Keratinocyte (primary cell): ENCODE results near the gene UMODL1. TPM values are rescaled to one million over a fixed set of nuclear protein-coding genes. Genes with fewer than 3 reads are reported as not detected.

Source experiments
- DNase-seq: peaks from one replicate; pipeline ENCODE4 v3.0.0-alpha.2; 2011; ENCODE audit warnings: low read depth, missing footprints, low spot score
- FAIRE-seq: peaks from 2 replicates; lab custom pipeline; 2011; peaks lifted over from hg19 to GRCh38; lab: Jason Lieb, UNC
- H2AFZ ChIP-seq: 2 replicates; pipeline ENCODE4 v1.6.0; 2012; ENCODE audit warnings: low read length, control low read depth, inconsistent platforms; ENCODE audit not compliant: control insufficient read depth
- H3K27ac ChIP-seq: 2 replicates; pipeline ENCODE4 v1.5.1; 2011; ENCODE audit warnings: low read length; ENCODE audit not compliant: control insufficient read depth, insufficient read depth
- H3K27me3 ChIP-seq: 3 replicates; pipeline ENCODE4 v1.6.0; 2011; ENCODE audit warnings: low read length; ENCODE audit not compliant: control insufficient read depth, insufficient read depth; ENCODE audit errors: extremely low read depth
- H3K36me3 ChIP-seq, 2 experiments: 2 replicates in 1 of 2; 3 replicates in 1 of 2; pipeline ENCODE4 v1.5.1; 2011; ENCODE audit warnings: low read length in 2 of 2, mild to moderate bottlenecking in 1 of 2; ENCODE audit not compliant: control insufficient read depth in 2 of 2, insufficient read depth in 2 of 2; ENCODE audit errors: extremely low read depth in 1 of 2
- H3K4me1 ChIP-seq: 3 replicates; pipeline ENCODE4 v1.5.1; 2011; ENCODE audit warnings: low read length; ENCODE audit not compliant: control insufficient read depth, insufficient read depth; ENCODE audit errors: extremely low read depth
- H3K4me2 ChIP-seq: 3 replicates; pipeline ENCODE4 v1.6.0; 2011; ENCODE audit warnings: low read depth, low read length; ENCODE audit not compliant: control insufficient read depth, insufficient read depth; ENCODE audit errors: extremely low read depth
- H3K4me3 ChIP-seq, 3 experiments: fragments of 200-600 bp in 1 of 3; sonication (generic) in 1 of 3; 2 replicates in 2 of 3; 3 replicates in 1 of 3; pipeline ENCODE4 v1.5.1; 2011 to 2016; ENCODE audit warnings: low read length in 3 of 3, mild to moderate bottlenecking in 3 of 3, control low read depth in 2 of 3, inconsistent platforms in 1 of 3, low read depth in 1 of 3, mixed read lengths in 1 of 3, mixed run types in 1 of 3, moderate library complexity in 1 of 3; ENCODE audit not compliant: control insufficient read depth in 2 of 3, insufficient read depth in 2 of 3; ENCODE audit errors: extremely low read depth in 1 of 3
- H3K79me2 ChIP-seq: 2 replicates; pipeline ENCODE4 v1.6.0; 2012; ENCODE audit warnings: low read length; ENCODE audit not compliant: control insufficient read depth, insufficient read depth
- H3K9ac ChIP-seq: 3 replicates; pipeline ENCODE4 v1.6.0; 2011; ENCODE audit warnings: low read length; ENCODE audit not compliant: control insufficient read depth, insufficient read depth; ENCODE audit errors: extremely low read depth
- H3K9me1 ChIP-seq: 3 replicates; pipeline ENCODE4 v1.6.0; 2011; ENCODE audit warnings: low read length; ENCODE audit not compliant: control insufficient read depth, insufficient read depth; ENCODE audit errors: extremely low read depth
- H3K9me3 ChIP-seq: 2 replicates; pipeline ENCODE4 v1.5.1; 2012; ENCODE audit warnings: low read depth, low read length; ENCODE audit not compliant: control insufficient read depth
- H4K20me1 ChIP-seq: 3 replicates; pipeline ENCODE4 v1.6.0; 2011; ENCODE audit warnings: low read length; ENCODE audit not compliant: control insufficient read depth, insufficient read depth; ENCODE audit errors: extremely low read depth
- EZH2 ChIP-seq: IDR thresholded peaks from one replicate; pipeline ENCODE4 v1.6.1; 2012; ENCODE audit warnings: inconsistent platforms, mild to moderate bottlenecking, low read length, moderate library complexity
- dilution Hi-C: fragments of 300-500 bp; cut with MboI; formaldehyde crosslinking; loops from one replicate; pipeline ENCODE4 v1.7.0; 2020; ENCODE audit warnings: low sequenced_read_pairs; ENCODE audit not compliant: extremely low pct_ligation_motif_present
- polyA plus RNA-seq, 5 experiments: library from polyadenylated mRNA; depleted of rRNA in 3 of 5; stranded (reverse) in 3 of 5; stranded (forward) in 1 of 5; unstranded in 1 of 5; fragments of >200 nt; gene quantifications; 1 replicate in 1 of 5; 2 replicates in 3 of 5; 3 replicates in 1 of 5; pipeline versions ENCODE4 v1.2.1 to v1.2.3, GENCODE V29; 2011 to 2012; ENCODE audit warnings: missing spikeins in 2 of 5, low read depth in 1 of 5, low replicate concordance in 1 of 5
- TF ChIP-seq, protein P1 (sequence below), 3 experiments: IDR thresholded peaks in 1 of 3; conservative IDR thresholded peaks in 1 of 3; optimal IDR thresholded peaks in 1 of 3; 2 replicates in 2 of 3; 3 replicates in 1 of 3; pipeline versions ENCODE3 to v1.5.1; 2011; ENCODE audit warnings: low read length in 3 of 3, mild to moderate bottlenecking in 3 of 3, moderate library complexity in 2 of 3, control low read depth in 1 of 3, inconsistent platforms in 1 of 3; ENCODE audit not compliant: insufficient read depth in 2 of 3; ENCODE audit errors: extremely low read depth in 1 of 3

Gene UMODL1
- polyA plus RNA-seq, 1 donor (not counting 4 experiments of a cell fraction or from before 2014, with no cell fraction given), result 0.03 TPM

DNA sequence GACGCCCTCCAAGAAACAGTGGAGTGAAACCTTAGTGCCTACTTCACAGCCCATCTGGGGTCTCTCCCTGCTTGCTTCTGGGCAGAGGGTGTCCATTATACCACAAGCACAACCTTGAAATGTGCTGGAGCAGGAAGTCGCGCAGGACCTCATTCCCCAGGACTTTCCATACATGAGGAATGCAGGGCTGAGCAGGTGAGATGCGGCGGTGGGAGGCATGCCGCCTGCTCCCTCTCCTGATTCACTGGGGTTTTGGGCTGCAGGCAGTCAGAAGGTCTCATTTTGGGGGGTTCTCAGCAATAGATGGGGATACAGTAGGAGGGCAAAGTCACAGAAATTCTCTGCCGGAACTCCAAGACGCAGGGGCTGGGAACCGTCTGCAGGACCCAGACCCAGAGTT is 15.7 kb upstream of the UMODL1 start:
- DNase-seq, result no peak
- no peak for TF ChIP-seq EZH2
- TF ChIP-seq, protein P1, sequence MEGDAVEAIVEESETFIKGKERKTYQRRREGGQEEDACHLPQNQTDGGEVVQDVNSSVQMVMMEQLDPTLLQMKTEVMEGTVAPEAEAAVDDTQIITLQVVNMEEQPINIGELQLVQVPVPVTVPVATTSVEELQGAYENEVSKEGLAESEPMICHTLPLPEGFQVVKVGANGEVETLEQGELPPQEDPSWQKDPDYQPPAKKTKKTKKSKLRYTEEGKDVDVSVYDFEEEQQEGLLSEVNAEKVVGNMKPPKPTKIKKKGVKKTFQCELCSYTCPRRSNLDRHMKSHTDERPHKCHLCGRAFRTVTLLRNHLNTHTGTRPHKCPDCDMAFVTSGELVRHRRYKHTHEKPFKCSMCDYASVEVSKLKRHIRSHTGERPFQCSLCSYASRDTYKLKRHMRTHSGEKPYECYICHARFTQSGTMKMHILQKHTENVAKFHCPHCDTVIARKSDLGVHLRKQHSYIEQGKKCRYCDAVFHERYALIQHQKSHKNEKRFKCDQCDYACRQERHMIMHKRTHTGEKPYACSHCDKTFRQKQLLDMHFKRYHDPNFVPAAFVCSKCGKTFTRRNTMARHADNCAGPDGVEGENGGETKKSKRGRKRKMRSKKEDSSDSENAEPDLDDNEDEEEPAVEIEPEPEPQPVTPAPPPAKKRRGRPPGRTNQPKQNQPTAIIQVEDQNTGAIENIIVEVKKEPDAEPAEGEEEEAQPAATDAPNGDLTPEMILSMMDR (optimal IDR thresholded peaks at IDR 0.05 in 1 of 3, IDR thresholded peaks at IDR 0.05 in 1 of 3, conservative IDR thresholded peaks at IDR 0.05 in 1 of 3; ENCODE audit: extremely low read depth in 1 of 3, insufficient read depth in 2 of 3, low read length in 3 of 3), result no peak
- no peak overlapping the region for H3K27ac ChIP-seq
- FAIRE-seq, result no peak
- H3K27me3 ChIP-seq, result no peaks in the 10 kb centered on the region
- H3K36me3 ChIP-seq, result no peaks in the 10 kb centered on the region
- H3K79me2 ChIP-seq, result no peaks in the 10 kb centered on the region
- H4K20me1 ChIP-seq, result no peaks in the 10 kb centered on the region
- no peak overlapping the region for H3K9ac ChIP-seq
- peaks cover 21% of the 10 kb centered on the region for H3K4me1 ChIP-seq
- H3K9me1 ChIP-seq, result no peaks in the 10 kb centered on the region
- H3K4me2 ChIP-seq, result no peak overlapping the region
- no peak overlapping the region for H2AFZ ChIP-seq
- H3K4me3 ChIP-seq, result no peak overlapping the region
- no peaks in the 10 kb centered on the region for H3K9me3 ChIP-seq
- dilution Hi-C loops, result no loop called here

DNA sequence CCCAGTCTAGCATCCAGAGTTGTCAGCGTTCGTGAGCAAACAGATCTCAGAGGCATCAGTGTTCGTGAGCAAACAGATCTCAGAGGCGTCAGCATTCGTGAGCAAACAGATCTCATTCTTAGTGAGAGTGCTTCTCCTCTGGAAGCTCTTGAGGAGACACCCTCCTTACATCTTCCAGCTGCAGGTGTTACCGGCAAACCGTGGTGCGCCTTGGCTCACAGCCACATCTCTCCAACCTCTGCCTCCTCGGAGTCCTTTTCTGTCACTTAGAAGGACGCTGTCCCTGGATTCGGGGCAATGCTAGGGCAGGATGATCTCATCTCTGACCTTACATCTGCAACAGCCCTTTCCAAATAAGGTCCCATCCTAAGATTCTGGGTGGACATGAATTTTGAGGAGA is 14.6 kb upstream of the UMODL1 start:
- Histone ChIP-seq H3K9ac (peak overlapping the region; percentile 36), H3K36me3 (no peaks in the 10 kb centered on the region), H3K4me3 (peak overlapping the region in 2 of 3 experiments; percentile 30 to 35), H3K4me2 (peak overlapping the region; percentile 78), H3K27me3 (no peaks in the 10 kb centered on the region), H3K9me1 (no peaks in the 10 kb centered on the region), H3K27ac (peak overlapping the region; percentile 10), H2AFZ (peak overlapping the region; percentile 5), H3K9me3 (no peaks in the 10 kb centered on the region), H3K4me1 (peaks cover 21% of the 10 kb centered on the region), H4K20me1 (no peaks in the 10 kb centered on the region), H3K79me2 (no peaks in the 10 kb centered on the region)
- no peak for TF ChIP-seq EZH2
- TF ChIP-seq, protein P1 (optimal IDR thresholded peaks at IDR 0.05 in 1 of 3, IDR thresholded peaks at IDR 0.05 in 1 of 3, conservative IDR thresholded peaks at IDR 0.05 in 1 of 3; ENCODE audit: extremely low read depth in 1 of 3, insufficient read depth in 2 of 3, low read length in 3 of 3), result no peak
- DNase-seq (no peak), FAIRE-seq (peak; percentile 13)
- dilution Hi-C loops, result no loop called here
